GM18867 (cell line): ENCODE data around the gene GID8.

Source experiments
- ATAC-seq: cut with Tn5 transposase; IDR thresholded peaks from one replicate; pipeline ENCODE4 v1.9.1; 2021; ENCODE audit warnings: mild to moderate bottlenecking, moderate library complexity; ENCODE audit not compliant: unreplicated experiment

GID8 gene

GRCh38 chr20:62941792-62942191, 3.8 kb downstream of the GID8 start:
- ATAC-seq = no peak

GRCh38 chr20:62942456-62942855, 4.5 kb downstream of the GID8 start:
- ATAC-seq = no peak

- no peak for ATAC-seq
Measured at GRCh38 chr20:62943396-62943795, 5.4 kb downstream of the GID8 start.

- no peak for ATAC-seq
Measured at GRCh38 chr20:62944184-62944583, 6.2 kb downstream of the GID8 start.

GRCh38 chr20:62944746-62945145, 6.8 kb downstream of the GID8 start:
- no peak for ATAC-seq

GRCh38 chr20:62945771-62946339, 7.9 kb downstream of the GID8 start:
- no peak for ATAC-seq

GRCh38 chr20:62946918-62947317, 9.0 kb downstream of the GID8 start:
- ATAC-seq = no peak

GRCh38 chr20:62947532-62948300, 9.8 kb downstream of the GID8 start:
- ATAC-seq = no peak

- no peak for ATAC-seq
Measured at GRCh38 chr20:62949153-62949821, 11.3 kb downstream of the GID8 start.

GRCh38 chr20:62949962-62950361, 12.0 kb downstream of the GID8 start:
- ATAC-seq = no peak

- no peak for ATAC-seq
Measured at GRCh38 chr20:62950741-62951140, 12.8 kb downstream of the GID8 start.

- no peak for ATAC-seq
Measured at GRCh38 chr20:62951143-62951895, 13.4 kb downstream of the GID8 start.

- ATAC-seq = no peak
Measured at GRCh38 chr20:62951896-62952372, 14.0 kb downstream of the GID8 start.

- ATAC-seq = peak; percentile 55
Measured at GRCh38 chr20:62952373-62952967, 14.5 kb downstream of the GID8 start, which contains the start of gene SLC17A9. Gene SLC17A9, plus strand, starts transcription at chr20:62952709. Its CDS starts 122 bp downstream, at chr20:62952831.

GRCh38 chr20:62952968-62953838, 15.3 kb downstream of the GID8 start:
- no peak for ATAC-seq

- peak; percentile 67 for ATAC-seq
Measured at GRCh38 chr20:62953839-62954703, 16.1 kb downstream of the GID8 start.

- no peak for ATAC-seq
Measured at GRCh38 chr20:62955519-62956386, 17.8 kb downstream of the GID8 start.
